ENCODE results near the gene ZNF619.

ZNF619 gene

GRCh38 chr3:40511031-40511718 is 34.3 kb downstream of the ZNF619 start:
- no peak overlapping the region for H3K4me2 ChIP-seq (ENCODE audit: low read depth, low read length, poor library complexity, severe bottlenecking)
- H3K27me3 ChIP-seq (ENCODE audit: low read length): no peaks in the 10 kb centered on the region
- no peak overlapping the region for H3K9ac ChIP-seq (ENCODE audit: low read length)
- TF ChIP-seq CTCF (IDR thresholded peaks at IDR 0.05; ENCODE audit: insufficient read depth, low read length, poor library complexity, severe bottlenecking) (no peak), EZH2phosphoT487 (conservative IDR thresholded peaks at IDR 0.05; ENCODE audit: low read length) (no peak)
- H3K9me3 ChIP-seq (ENCODE audit: insufficient read depth, low read length): no peaks in the 10 kb centered on the region
- H3K36me3 ChIP-seq (ENCODE audit: low read length): no peaks in the 10 kb centered on the region
- H3K27ac ChIP-seq (ENCODE audit: low read depth, low read length): no peak overlapping the region
- H3K9me2 ChIP-seq (replicated peaks; ENCODE audit: insufficient read depth, low read length): no peaks in the 10 kb centered on the region
- no peaks in the 10 kb centered on the region for H4K20me1 ChIP-seq (ENCODE audit: low read depth, low read length)
- no peaks in the 10 kb centered on the region for H3K79me2 ChIP-seq (ENCODE audit: insufficient read depth, low read length)
- H2AFZ ChIP-seq (ENCODE audit: low read depth, low read length, severe bottlenecking): no peak overlapping the region
- H3K4me3 ChIP-seq (ENCODE audit: insufficient read depth, low read length, poor library complexity, severe bottlenecking): no peak overlapping the region
- H3F3A ChIP-seq (ENCODE audit: insufficient read depth): no peaks in the 10 kb centered on the region

GRCh38 chr3:40516201-40516600 is 39.3 kb downstream of the ZNF619 start:
- no peak overlapping the region for H3K9ac ChIP-seq (ENCODE audit: low read length)
- no peaks in the 10 kb centered on the region for H3K36me3 ChIP-seq (ENCODE audit: low read length)

GRCh38 chr3:40518067-40518466 is 41.1 kb downstream of the ZNF619 start:
- Histone ChIP-seq H3K9me3 (ENCODE audit: insufficient read depth, low read length) (no peaks in the 10 kb centered on the region), H3K9me2 (replicated peaks; ENCODE audit: insufficient read depth, low read length) (no peaks in the 10 kb centered on the region), H3K4me3 (ENCODE audit: insufficient read depth, low read length, poor library complexity, severe bottlenecking) (no peak overlapping the region), H3K36me3 (ENCODE audit: low read length) (no peaks in the 10 kb centered on the region), H3F3A (ENCODE audit: insufficient read depth) (no peaks in the 10 kb centered on the region), H3K27ac (ENCODE audit: low read depth, low read length) (no peak overlapping the region), H3K27me3 (ENCODE audit: low read length) (no peaks in the 10 kb centered on the region), H4K20me1 (ENCODE audit: low read depth, low read length) (no peaks in the 10 kb centered on the region), H3K4me2 (ENCODE audit: low read depth, low read length, poor library complexity, severe bottlenecking) (no peak overlapping the region), H3K9ac (ENCODE audit: low read length) (no peak overlapping the region), H2AFZ (ENCODE audit: low read depth, low read length, severe bottlenecking) (no peak overlapping the region), H3K79me2 (ENCODE audit: insufficient read depth, low read length) (no peaks in the 10 kb centered on the region)
- no peak for TF ChIP-seq EZH2phosphoT487 (conservative IDR thresholded peaks at IDR 0.05; ENCODE audit: low read length)
- no peak for TF ChIP-seq CTCF (IDR thresholded peaks at IDR 0.05; ENCODE audit: insufficient read depth, low read length, poor library complexity, severe bottlenecking)

More at GRCh38 chr3:40516201-40516600, 39.3 kb downstream of the ZNF619 start:
- no peak overlapping the region for H3K4me2 ChIP-seq (ENCODE audit: low read depth, low read length, poor library complexity, severe bottlenecking)
- H3K27me3 ChIP-seq (ENCODE audit: low read length): no peaks in the 10 kb centered on the region
- H3K27ac ChIP-seq (ENCODE audit: low read depth, low read length): no peak overlapping the region
- no peak overlapping the region for H2AFZ ChIP-seq (ENCODE audit: low read depth, low read length, severe bottlenecking)
- no peaks in the 10 kb centered on the region for H3K9me2 ChIP-seq (replicated peaks; ENCODE audit: insufficient read depth, low read length)
- H3K79me2 ChIP-seq (ENCODE audit: insufficient read depth, low read length): no peaks in the 10 kb centered on the region
- H3K9me3 ChIP-seq (ENCODE audit: insufficient read depth, low read length): no peaks in the 10 kb centered on the region
- no peak for TF ChIP-seq CTCF (IDR thresholded peaks at IDR 0.05; ENCODE audit: insufficient read depth, low read length, poor library complexity, severe bottlenecking)
- no peak for TF ChIP-seq EZH2phosphoT487 (conservative IDR thresholded peaks at IDR 0.05; ENCODE audit: low read length)
- H3F3A ChIP-seq (ENCODE audit: insufficient read depth): no peaks in the 10 kb centered on the region
- H3K4me3 ChIP-seq (ENCODE audit: insufficient read depth, low read length, poor library complexity, severe bottlenecking): no peak overlapping the region
- no peaks in the 10 kb centered on the region for H4K20me1 ChIP-seq (ENCODE audit: low read depth, low read length)

All from SU-DHL-6 (cell line).